Astrocyte of the cerebellum (primary cell): Measurements from ENCODE around the gene FCF1.

ENCODE experiments used
- DNase-seq: peaks from one replicate; pipeline ENCODE4 v3.0.0-alpha.2; 2011; ENCODE audit warnings: low read depth
- H3K4me3 ChIP-seq: 2 replicates; pipeline ENCODE4 v1.5.1; 2011; ENCODE audit warnings: mild to moderate bottlenecking, low read depth, low read length, moderate library complexity
- in situ Hi-C: cut with HindIII; loops from 2 replicates; pipeline ENCODE4 v1.10.0; 2017; ENCODE audit warnings: low sequenced_read_pairs
- TF ChIP-seq, protein P1 (sequence below): IDR thresholded peaks from 2 replicates; pipeline ENCODE4 v1.5.1; 2012; ENCODE audit warnings: low read length, low read depth, moderate library complexity, mild to moderate bottlenecking; ENCODE audit errors: missing control alignments

The FCF1 gene

DNA sequence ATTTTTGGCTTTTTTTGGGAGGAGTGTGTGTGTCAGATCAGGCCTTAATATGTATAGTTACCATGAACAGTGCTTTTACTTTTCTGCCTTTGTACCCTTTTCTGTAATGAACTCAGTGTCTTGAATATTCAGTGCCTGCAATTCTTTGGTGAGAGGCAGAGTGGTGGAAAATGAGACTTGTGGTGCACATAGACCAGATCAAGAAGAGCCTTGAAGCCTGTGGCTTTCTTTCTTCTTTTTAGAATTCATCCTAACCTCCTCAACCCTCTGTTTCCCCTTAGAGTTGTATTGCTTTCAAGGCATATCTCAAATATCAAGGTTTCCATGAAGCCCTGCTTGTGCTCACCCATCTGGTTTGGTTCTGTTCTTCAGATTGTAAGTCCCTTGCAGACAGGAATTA, 52.8 kb downstream of the FCF1 start:
- TF ChIP-seq, protein P1, sequence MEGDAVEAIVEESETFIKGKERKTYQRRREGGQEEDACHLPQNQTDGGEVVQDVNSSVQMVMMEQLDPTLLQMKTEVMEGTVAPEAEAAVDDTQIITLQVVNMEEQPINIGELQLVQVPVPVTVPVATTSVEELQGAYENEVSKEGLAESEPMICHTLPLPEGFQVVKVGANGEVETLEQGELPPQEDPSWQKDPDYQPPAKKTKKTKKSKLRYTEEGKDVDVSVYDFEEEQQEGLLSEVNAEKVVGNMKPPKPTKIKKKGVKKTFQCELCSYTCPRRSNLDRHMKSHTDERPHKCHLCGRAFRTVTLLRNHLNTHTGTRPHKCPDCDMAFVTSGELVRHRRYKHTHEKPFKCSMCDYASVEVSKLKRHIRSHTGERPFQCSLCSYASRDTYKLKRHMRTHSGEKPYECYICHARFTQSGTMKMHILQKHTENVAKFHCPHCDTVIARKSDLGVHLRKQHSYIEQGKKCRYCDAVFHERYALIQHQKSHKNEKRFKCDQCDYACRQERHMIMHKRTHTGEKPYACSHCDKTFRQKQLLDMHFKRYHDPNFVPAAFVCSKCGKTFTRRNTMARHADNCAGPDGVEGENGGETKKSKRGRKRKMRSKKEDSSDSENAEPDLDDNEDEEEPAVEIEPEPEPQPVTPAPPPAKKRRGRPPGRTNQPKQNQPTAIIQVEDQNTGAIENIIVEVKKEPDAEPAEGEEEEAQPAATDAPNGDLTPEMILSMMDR: no peak
- H3K4me3 ChIP-seq: peak overlapping the region; percentile 86
- in situ Hi-C loops: no loop called here
- DNase-seq: no peak

DNA sequence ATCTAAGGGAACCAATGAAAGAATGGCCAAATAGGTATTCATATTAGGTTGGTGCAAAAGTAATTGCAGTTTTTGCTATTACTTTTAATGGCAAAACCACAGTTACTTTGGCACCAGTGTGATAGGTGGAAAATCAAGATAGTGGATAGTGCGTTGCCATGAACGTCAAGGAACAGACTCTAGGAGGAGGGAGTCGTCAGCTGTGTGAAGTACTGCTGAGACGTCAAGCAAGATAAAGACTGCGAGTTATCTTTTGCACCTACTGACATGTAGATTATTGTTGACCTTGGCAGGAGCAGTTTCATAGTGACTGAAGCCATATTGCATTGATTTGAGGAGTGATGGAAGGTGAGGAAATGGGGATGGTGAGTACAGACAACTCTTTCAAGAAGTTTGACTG, 58.5 kb downstream of the FCF1 start:
- TF ChIP-seq, protein P1: no peak
- in situ Hi-C loops: no loop called here

DNA sequence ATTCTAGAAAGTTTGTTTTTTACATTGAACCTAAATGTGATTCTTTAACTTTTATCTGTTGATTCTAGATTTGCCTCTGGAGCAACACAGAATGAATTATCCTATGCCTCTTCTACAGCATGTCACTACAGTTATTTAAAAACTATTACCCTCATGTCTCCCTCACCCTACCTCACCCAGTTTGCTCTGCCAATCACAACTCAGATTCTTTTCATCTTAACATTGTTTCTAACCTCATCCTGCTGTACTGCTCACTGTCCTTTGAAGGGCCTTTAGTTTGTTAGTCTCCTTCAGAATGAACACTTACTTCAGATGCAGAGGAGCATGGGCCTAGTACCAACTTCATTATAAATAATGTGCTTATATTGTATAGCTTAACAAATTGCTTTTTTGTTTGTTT, 71.7 kb downstream of the FCF1 start:
- no peak overlapping the region for H3K4me3 ChIP-seq
- TF ChIP-seq, protein P1: no peak
- DNase-seq: no peak
- in situ Hi-C loops: loop anchor here (5.0 kb wide), 1 partner anchor 42 kb away; no protein-coding TSS in a partner anchor

More for the DNA sequence above, 58.5 kb downstream of the FCF1 start:
- DNase-seq: no peak
- H3K4me3 ChIP-seq: no peak overlapping the region

DNA sequence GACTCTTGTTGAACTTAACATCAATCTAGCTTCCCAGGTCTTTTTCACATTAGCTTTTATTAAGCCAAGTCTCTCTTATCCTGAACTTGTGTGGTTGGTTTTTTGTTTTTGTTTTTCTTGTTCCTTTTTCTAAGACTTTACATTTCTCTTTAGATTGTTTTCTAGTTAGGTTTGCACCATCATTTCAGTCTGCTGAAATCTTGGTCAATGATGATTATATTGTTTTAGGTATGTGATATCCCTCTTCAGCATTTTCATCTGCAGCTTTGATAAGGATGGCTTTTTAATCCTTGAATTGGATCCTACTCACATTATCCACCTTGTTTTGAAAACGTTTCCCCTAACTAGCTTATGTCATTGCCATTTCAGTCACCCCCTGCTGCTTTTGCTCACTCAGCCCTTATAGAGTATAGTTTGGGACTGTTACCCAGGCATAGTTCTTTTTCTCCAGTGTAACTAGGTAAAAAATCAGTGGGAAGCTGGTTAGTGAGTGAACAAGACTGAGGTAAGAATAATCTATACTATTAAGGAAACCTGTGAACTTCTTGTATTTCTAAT, 72.2 kb downstream of the FCF1 start:
- in situ Hi-C loops: no loop called here
- TF ChIP-seq, protein P1: no peak

DNA sequence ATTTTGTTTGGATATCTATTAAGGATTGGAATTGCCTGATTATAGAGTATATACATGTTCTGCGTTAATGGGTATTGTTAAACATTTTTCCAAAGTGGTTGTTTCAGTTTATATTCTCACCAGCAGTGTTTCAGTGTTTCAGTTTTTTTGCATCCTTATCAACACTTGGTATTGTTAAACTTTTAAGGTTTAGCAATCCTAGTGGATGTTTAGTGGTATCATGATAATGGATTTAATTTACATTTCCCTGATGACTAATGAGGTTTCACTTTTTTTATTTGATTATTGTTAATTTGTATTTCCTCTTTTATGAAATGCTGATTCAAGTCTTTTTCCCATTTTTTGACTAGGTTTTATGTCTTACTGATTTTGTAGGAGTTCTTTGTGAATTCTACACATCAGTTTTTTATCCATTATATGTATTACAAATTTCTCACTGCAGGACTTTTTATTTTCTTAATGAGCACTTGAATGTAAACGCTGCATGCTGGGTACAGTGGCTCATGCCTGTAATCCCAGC, 73.9 kb downstream of the FCF1 start:
- no peak overlapping the region for H3K4me3 ChIP-seq
- in situ Hi-C loops: no loop called here
- no peak for DNase-seq
- TF ChIP-seq, protein P1: no peak

More for the DNA sequence above, 72.2 kb downstream of the FCF1 start:
- no peak overlapping the region for H3K4me3 ChIP-seq
- DNase-seq: no peak
